Stimulated activated CD8-positive, alpha-beta memory T cell treated with anti-CD3 and anti-CD28 coated beads, Interleukin-15, amount 100 ng/mL, for 24 hours (primary cell): ENCODE data around the gene VPS37C.

ENCODE experiments used
- DNase-seq: peaks from one replicate; pipeline ENCODE4 v3.0.0-alpha.2; 2020; ENCODE audit warnings: low read depth

Gene VPS37C

DNA sequence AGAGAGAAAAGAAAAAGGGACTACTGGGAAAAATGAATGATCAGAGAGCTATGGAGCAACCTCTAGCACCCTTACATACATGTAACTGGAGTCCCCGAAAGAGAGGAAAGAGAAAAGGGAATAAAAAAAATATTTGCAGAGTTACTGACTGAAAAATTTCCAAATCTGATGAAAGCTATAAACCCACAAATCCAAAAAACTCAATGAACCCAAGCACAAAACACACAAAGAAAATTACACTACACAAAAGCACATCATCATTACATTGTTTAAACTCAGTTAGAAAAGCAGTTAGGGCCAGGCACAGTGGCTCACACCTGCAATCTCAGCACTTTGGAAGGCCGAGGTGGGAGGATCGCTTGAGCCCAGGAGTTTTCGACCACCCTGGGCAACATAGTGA, 6.7 kb downstream of the VPS37C start:
- DNase-seq, result no peak

DNA sequence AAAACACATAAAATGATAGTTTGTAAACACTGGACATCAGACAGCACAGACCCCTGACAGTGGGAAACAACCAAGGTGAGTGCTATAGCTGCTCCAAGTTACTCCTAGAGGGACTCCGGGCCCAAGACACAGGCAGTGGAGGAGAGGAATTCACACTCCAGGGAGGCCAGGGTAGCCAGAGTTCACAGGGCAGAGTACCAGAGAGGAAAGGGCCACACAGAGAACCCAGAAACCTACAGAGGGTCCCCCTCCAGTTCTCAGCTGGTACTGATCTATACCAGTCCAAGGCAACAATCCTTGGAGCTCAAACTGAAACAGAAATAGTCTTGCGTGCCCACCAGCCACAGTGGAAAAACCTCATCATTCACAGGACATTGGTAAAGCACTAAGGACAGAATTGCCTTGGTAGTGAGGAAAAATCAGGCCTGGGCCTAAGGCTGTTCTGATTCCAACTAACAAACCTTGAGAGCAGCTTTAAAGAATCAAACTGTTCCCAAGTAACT, 7.6 kb downstream of the VPS37C start:
- DNase-seq, result no peak

DNA sequence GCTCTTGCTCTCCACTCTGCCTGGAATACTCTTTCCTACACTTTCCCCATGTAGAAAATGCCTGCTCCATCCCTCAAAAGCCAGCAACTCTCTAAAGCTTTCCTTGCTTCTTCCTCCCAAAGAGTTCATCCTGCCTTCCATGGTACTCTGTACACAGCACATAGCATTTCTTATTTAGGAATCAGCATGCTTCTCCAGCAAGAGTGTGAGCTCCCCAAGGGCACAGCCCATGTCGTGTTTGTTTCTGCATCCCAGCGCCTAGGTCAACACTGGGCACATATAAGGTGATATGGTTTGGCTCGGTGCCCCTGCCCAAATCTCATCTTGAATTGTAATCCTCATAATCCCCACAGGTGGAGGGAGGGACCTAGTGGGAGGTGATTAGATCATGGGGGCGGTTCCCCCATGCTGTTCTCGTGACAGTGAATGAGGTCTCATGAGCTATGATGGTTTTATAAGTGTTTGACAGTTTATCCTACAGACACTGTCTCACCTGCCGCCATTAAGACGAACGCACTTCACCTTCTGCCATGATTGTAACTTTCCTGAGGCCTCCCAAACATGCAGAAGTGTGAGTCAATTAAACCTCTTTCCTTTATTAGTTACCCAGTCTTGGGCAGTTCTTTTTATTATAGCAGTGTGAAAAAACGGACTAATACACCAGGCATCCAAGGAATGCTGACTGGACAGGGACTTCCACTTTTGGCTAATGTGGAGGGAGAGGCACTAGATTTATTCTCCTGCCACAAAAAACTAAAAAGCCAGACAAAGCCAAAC, 8.2 kb downstream of the VPS37C start:
- no peak for DNase-seq

DNA sequence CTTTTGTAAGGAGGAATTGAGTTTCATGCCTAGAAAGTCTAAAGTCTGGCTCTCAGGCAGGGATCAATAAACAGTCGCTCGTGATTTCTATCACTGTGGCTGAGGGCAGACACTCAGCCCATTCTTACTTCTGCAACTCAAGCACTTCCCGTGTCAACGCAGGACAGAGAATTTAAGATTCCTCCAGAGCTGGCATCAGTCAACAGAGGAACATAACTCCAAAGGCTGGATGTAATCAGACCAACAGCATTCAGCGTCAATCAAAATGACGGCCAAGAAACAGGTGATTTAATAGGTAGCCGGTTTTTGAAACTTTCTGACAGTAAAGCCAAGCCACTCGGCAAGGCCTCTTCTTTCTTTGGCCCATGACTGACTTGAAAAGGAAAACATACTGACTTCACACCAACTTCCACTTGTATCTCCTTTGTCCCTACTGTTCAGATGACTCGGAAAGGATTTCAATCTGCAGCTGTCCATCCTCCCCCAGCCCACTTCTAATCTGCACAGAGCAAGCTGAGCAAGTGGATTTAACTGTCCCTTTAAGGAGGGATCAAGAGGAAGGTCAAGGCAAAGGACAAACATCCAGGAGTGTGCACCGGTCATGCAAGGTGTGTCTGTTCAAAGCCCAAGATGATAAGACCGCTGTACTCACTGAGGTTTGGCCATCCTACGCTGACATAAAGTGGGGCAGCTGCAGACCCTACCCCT, 9.5 kb downstream of the VPS37C start:
- DNase-seq, result no peak

DNA sequence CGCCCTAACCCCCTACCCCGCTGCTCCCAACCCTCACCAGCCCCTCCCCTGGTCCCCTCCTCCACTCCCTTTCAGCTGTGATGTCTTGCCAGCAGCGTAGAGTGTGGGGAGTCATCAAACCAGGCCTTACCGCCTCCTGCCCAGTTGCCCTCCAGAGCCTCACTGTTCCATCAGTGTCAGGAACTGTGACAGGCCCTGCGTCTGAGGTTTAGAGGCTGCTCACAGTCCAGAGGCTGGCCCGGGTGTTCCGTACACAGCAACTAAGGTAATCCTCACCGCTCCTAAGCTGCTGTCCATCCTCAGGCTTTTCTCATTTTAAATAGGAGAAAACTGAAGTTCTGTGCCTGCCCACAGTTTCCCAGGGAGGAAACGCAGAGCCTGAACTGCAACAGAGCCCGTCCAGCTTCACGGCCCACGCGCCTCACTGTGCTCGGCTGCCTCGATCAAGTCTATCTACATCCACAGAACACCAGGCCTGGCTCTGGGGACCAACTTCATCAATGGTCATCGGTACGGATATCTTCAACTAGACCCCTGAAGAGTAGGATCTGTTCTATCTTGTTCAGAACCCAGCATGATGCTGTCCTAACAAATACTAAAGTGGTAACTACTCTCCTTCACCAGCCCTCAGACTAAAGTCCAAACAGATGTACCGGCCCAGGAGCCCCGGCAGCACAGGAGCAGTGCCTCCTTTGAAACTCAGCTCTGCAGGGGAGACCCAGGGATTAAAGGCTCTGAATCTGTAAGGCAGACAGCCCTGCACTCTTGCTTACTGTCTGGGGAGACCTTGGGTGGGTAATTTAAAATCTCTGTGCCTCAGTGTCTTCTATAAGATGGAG, 10.3 kb downstream of the VPS37C start:
- no peak for DNase-seq

DNA sequence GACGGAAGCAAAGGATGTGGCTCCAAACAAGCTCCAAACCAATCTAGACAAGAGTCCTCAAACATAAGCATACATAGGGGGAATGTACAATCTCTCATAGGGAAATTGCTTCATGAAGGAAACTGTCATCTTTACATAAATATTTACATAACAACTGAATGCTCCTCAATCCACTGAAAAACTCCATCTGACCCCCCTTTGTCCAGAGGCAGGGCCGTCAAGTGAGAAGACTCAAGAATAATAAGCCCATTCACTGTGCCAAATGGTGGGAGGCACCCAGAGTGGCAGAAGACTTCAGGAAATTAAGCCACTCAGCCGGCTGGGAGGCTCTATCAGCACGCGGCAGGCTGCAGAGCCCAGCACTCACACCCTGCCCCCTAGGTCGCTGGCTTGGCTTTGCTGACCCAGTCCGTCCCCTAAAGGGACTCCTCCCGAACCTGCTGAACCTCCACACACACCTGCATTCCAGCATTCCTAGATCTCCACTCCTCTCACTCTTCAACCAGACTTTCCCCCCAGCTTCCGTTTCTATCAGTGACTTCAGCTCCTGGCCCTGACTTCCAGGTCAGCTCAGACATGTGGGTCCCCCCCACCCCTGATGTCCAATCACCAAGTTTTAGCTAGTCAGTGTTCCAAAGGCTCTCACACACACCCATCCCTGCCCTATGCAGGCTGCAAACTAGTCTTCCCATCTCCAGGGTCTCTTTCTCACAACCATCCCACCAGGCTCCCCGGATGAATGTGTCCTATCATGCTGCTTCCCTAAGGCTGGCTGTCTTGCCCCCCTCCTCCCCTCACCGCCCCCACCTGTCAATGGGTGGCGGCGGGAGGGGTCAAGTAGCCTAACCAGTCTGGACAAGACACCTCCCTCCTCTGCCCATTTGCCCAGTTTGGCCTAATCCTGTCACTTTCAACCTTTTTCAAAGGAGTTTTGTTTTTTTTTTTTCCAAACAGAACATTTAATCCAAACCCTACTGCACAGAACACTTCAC, 11.3 kb downstream of the VPS37C start:
- DNase-seq, result no peak

DNA sequence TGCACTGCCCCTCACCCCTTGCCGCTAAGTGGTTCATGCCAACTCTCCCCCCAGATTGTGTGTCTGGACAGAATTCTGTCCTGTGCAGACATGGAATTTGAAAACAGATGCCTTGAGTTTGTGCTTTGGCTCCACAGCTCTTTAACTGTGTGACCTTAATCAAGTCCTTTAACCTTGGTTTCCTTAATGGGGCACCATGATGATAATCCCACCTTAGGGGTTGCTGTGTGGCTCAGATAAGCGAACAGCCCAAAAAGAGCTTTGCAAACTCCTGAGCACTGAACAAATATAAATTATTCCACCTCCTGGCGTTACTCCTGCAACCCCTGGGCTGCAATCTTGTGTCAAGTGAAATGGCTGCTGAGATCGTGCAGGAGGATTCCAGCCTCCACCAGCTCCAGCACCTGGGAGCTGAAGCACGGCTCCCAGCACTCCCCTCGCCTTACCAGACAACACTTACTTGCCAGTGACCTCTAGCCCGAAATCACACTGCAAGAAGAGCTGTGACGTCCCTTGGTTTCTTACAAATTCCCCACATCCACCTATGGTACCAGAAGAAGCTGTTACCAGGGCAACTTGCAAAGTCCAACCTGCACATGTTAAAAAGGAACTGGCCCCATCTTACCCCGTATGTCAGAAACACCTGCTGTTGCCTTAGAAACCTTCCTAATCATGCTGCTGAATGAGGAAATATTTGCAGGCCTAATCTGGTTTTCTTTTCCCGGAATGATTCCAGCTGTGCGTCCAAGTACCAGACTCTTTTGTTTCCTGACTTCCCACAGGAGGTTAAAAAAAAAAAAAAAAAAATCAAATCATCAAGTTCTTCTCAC, 13.2 kb downstream of the VPS37C start:
- no peak for DNase-seq

DNA sequence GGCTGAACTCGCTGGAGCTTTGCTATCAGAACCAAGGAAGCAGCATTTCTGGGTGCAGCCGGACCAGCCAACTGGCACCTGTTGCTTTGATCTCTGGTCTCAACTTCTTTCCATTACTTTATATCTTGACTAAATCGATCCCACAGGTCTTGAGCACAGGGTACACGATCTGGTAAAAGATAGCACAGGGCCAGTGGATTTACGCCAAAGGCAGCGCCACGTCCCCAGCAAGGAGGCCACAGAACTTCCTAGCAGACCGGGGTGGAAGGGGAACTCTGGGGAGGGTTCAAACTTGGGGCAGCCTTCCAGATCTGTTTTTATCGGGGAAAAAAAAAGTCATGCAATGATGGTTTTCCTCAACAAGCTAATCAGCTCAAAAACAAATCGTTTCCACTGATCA, 14.0 kb downstream of the VPS37C start:
- no peak for DNase-seq

DNA sequence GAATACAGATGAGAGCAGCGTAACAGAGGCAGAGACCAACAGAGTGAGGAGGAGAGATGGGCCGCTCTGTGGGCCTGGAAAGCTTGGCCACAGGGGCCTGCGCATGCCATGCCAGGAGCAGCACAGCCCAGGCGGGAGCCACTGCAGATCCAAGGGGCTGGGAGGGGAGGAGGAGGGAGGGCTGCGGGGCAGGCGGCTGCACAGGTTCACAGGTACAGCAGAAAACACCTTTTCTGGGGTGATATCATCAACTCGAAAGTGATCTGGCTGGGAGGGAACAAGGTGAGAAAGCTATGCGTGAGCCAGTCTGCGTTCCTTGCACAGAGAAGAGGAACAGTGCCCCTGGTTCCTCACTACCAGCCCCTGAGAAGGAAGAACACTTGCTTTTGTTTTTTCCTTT, 14.8 kb downstream of the VPS37C start:
- no peak for DNase-seq

DNA sequence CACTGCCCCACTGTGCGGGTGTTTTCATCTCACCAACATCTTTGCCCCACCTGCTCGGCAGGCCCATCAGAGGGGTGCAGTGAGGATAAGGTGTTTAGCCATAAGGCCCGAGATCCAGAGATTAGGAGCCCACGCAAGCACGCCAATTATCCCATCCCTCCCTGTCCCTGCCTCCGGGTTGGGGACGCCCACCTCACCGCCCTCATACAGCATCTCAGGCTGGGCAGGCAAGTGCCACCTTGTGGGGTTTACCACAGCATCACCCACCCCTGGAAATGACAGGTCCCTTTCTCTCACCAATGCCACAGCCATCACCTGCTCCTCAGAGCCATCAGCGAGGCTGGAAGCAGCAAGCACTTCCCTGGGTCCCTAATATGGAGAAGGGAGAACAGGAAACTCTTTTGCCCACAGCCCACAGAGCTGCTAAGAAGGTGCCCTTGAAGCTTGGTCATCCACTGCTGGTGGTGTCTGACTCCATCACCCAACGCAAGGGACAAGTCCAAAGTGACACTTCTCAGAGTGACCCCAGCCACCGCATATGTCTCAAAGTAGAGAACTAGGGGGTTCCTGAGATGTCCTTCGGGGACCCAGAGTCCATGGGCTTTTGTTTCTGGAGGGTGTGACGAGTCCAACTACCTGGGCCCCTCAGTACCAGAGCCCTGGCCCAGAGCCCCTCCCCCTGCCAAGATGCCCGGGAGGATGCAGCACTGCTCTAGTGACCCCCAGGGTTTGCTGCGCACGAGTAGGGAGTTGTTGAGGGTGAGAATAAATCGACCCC, 15.8 kb downstream of the VPS37C start:
- no peak for DNase-seq

DNA sequence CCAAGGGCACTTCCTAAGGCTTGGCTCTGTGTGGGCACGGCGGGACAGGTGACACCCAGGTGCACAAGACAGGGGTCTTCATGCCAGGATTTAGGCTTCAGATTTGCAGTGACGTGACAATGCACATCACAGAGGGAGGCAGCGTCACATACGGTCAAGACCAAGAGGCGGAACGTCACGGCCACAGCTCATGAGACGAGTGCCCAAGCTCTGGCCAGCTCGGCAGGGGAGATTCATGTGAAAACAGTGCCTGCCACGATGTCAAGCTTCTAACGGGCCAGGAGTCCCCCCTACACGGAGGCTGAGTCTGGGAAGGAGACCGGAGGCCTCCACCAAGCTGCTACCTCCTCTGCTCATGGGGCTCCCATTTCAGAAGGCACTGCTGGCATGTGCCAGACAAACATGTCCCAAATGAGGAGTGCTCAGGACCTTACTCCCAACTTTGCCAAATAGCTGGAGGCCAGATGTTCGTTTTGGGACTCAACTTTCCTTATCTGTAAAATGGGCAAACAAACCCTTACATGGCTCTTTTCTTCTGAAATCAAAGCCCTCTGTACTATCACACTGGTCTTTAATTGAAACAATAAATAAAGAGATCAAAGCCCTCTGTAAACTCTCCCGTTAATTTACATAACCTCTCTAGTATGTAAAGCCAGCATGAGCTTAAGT, 16.6 kb downstream of the VPS37C start:
- no peak for DNase-seq

DNA sequence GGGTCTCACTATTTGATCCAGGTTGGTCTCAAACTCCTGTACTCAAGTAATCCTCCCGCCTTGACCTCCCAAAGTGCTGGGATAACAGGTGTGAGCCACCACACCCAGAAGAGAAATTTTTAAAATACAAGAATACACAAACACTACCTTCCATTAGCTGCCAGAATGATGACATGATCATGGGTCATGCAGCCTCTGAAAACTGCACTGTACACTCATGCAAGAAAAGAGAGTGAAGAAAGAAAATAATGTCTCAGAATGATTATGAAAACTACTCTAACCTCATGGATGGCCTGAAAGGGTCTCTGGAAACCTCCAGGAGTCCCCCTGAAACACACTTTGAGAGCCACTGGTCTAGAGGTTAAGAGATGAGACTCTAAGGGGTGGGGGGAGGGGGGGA, 18.8 kb downstream of the VPS37C start:
- DNase-seq, result no peak

DNA sequence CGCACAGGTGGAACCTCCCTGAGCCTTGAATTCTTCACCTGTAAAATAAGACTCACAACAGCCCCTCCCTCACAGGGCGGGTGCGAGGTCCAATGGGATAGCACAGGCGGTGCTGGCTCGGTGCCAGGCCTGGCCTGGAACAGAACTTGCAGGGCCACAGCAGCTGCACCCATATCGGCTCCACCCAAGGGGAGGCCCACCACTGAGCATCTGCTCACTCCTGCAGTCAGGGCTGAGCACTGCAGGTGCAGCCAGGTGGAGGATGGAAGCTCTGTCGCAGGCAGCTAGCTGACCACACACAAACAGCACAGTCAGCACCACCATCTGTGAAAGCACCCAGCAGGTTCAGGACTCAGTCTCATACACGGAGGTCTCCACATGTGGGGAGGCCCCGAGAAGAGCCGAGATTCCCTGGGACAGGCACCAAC, 19.6 kb downstream of the VPS37C start:
- no peak for DNase-seq

DNA sequence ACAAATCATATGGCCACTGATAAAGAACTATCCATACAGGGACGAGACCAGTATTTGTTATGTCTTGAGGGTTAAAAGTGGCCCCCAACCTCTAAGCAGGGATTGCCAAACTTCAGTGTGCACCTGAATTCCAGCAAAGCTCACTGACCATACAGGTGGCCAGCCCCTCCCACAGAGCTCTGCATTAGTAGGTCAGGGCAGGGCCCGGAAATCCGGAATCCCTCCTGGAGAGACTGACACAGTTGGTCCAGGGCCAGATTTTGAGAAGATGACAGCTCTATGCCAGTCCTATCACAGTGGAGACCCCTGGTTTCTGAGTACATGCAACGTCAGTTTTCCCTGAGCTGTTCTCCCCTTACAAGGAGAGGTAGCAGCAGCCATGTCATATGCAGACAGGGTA, 20.8 kb downstream of the VPS37C start:
- DNase-seq, result no peak

DNA sequence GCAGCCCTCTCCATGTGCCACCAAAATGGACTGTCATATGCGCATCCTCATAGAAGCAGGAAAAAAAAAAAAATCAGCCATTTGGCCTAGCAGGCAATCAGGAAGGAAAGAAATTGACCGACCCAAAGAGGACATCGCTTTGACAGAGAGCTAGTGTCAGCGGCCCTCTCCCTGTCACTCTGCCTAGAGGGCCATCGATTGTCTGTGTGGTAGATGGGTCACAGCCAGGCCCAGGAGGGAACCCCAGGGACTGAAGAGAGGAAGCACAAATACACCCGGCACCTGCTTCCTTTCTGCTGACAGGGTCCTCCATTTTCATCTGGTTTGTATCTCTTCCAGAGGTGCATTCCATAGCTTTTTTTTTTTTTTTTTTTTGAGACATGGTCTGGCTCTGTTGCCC, 21.8 kb downstream of the VPS37C start:
- DNase-seq, result no peak

DNA sequence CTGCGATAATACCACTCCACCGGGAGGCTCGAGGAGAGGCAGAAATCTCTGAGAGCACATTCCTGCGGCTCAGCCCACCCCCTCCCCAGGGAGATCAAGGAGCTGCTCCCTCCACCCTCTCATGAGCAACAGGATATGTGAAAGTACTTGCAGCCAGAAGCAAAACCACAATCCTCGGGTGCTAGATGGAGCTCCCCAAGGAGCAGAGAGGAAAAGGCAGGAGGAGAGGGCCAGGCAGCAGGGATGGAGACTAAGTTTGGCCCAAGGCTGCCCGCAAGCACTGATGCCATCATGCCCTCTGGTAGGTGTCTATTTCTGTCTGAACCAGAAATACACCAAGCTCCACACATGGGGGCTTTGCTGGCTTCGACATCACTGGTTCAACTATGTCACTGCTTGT, 22.3 kb downstream of the VPS37C start:
- no peak for DNase-seq

DNA sequence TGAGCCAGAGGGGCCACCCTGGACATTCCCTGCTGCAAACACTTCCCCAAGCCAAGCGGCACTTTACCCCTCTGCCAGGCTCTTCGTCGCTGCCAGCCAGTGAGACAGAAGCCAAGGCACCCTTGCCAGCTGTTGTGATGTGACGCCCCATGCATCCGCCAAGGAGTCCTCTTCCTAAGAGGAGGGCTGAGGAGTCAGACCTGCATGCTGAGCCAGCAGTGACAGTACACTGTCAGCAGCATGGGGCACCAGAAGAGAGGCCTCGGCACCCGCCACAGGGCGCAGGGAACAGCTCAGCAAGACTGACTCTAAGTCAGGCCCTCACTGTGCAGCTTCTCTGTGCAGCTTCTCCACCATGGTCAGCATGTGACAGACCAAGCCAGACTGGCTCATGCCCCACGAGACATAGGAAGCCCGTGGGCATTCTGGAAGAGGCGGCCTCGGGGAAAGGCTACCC, 26.4 kb downstream of the VPS37C start:
- DNase-seq, result no peak

DNA sequence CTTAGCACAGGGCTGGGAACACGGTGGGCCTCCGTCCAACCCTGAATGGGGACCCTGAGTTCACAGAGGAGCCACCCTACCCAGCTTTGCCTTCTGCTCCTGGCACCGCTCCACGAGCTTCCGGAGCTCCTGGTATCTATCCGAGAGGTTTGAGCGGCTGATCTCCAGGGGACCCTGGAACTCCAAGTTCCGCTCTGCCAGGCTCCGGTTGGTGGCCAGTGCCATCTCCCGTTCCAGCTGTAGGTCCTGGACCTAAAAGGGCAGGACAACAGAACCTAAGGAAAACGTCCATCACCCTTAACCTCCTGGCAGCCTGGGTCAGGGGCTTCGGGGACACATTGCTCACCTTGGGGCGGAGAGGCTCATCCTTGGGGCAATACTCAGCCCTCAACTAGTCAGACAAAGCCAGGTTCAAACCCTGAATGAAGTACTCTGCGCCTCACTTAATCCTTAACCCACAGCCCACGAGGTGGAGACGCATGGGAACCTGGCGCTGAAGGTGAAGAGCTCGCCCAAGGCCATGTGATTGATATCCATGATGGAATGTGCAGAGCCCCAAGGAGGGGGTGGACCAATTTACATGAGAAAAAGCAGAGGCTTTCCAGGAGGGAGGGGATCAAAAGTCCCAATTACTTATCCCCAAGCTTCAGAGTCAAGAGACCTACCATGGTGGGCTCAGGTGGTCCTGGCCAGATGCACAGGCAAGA, 27.1 kb downstream of the VPS37C start:
- DNase-seq, result no peak
